Tibial nerve (tissue), 4 donors: ENCODE measurements around the gene AUH. TPM values are rescaled to one million over a fixed set of nuclear protein-coding genes. Genes with fewer than 3 reads are reported as not detected.

ENCODE experiments used
- DNase-seq, 2 donors: peaks; one replicate each; pipeline ENCODE4 v3.0.0-alpha.2; 2019; ENCODE audit warnings: low spot score in 2 of 2
- H3K27ac ChIP-seq, 4 donors: fragments of 200-600 bp; sonication (generic) in 3 of 4; one replicate each; pipeline ENCODE4 v1.5.1; 2017 to 2019; ENCODE audit warnings: mild to moderate bottlenecking in 1 of 4
- H3K27me3 ChIP-seq, 2 donors: fragments of 200-600 bp; sonication (generic) in 1 of 2; one replicate each; pipeline versions ENCODE4 v1.5.1 to v1.6.0; 2017 to 2019
- H3K36me3 ChIP-seq, 3 donors: fragments of 200-600 bp; sonication (generic); one replicate each; pipeline ENCODE4 v1.5.1; 2018 to 2019
- H3K4me1 ChIP-seq, 4 donors: fragments of 200-600 bp; sonication (generic) in 3 of 4; one replicate each; pipeline ENCODE4 v1.5.1; 2017 to 2019
- H3K4me3 ChIP-seq, 4 donors: fragments of 200-600 bp; sonication (generic) in 3 of 4; one replicate each; pipeline ENCODE4 v1.5.1; 2017 to 2019; ENCODE audit warnings: mild to moderate bottlenecking in 1 of 4, moderate library complexity in 1 of 4
- H3K9me3 ChIP-seq, 4 donors: fragments of 200-600 bp; sonication (generic) in 3 of 4; one replicate each; pipeline ENCODE4 v1.5.1; 2017 to 2019
- CTCF ChIP-seq, 5 experiments: fragments of 200-600 bp in 3 of 5; fragments of 450-650 bp in 2 of 5; sonication (generic) in 3 of 5; IDR thresholded peaks; one replicate each; pipeline ENCODE4 v1.5.1; 2016 to 2019; ENCODE audit warnings: antibody characterized with exemption in 5 of 5, mild to moderate bottlenecking in 3 of 5, moderate library complexity in 2 of 5
- EP300 ChIP-seq, 2 donors: sonication (generic); formaldehyde crosslinking; IDR thresholded peaks; one replicate each; pipeline ENCODE4 v1.6.1; 2017; ENCODE audit warnings: antibody characterized with exemption in 2 of 2, mild to moderate bottlenecking in 1 of 2
- POLR2A ChIP-seq, 2 donors: fragments of 450-650 bp; IDR thresholded peaks; one replicate each; pipeline ENCODE4 v1.6.1; 2017; ENCODE audit warnings: antibody characterized with exemption in 2 of 2, mild to moderate bottlenecking in 2 of 2, moderate library complexity in 2 of 2
- WGBS, 2 donors: methylation state at CpG; one replicate each; pipeline ENCODE4 v1.1.5; 2018; 5-methylcytosine and 5-hydroxymethylcytosine counted together
- total RNA-seq, 4 donors: library from RNA; depleted of rRNA; stranded (reverse); fragments of >200 nt; gene quantifications; one replicate each; pipeline ENCODE4 v1.1.0, GENCODE V29; 2016

Gene AUH
- total RNA-seq, 4 donors from 2014 or later, result 40.5 to 70.1 (median 44.9) TPM

GRCh38 chr9:91185193-91185886, 176.4 kb downstream of the AUH start:
- DNase-seq, result peak in 1 of 2 donors; percentile 3
- Histone ChIP-seq H3K9me3 (no peaks in the 10 kb centered on the region), H3K27ac (no peak overlapping the region), H3K4me1 (peaks cover 0 to 5% (median 0%) of the 10 kb centered on the region in 4 donors), H3K4me3 (no peak overlapping the region), H3K36me3 (no peaks in the 10 kb centered on the region), H3K27me3 (no peaks in the 10 kb centered on the region)
- TF ChIP-seq CTCF (IDR thresholded peaks at IDR 0.05) (no peak), EP300 (IDR thresholded peaks at IDR 0.05) (no peak), POLR2A (IDR thresholded peaks at IDR 0.05) (no peak)
- 94 to 98% methylated on average over 10 of the region's 10 CpGs for WGBS, 2 donors

- Histone ChIP-seq H3K4me3 (no peak overlapping the region), H3K27me3 (no peaks in the 10 kb centered on the region), H3K27ac (no peak overlapping the region), H3K36me3 (no peaks in the 10 kb centered on the region), H3K4me1 (peaks cover 0 to 9% (median 1%) of the 10 kb centered on the region in 4 donors), H3K9me3 (no peaks in the 10 kb centered on the region)
- no peak for TF ChIP-seq POLR2A (IDR thresholded peaks at IDR 0.05)
- no peak for DNase-seq
- 86 to 89% methylated on average over 12 of the region's 12 CpGs for WGBS, 2 donors
Measured at GRCh38 chr9:91182429-91183225, 179.1 kb downstream of the AUH start.

- no peak overlapping the region for H3K4me3 ChIP-seq
- H3K27ac ChIP-seq, result no peak overlapping the region
- no peak for DNase-seq
- no peaks in the 10 kb centered on the region for H3K27me3 ChIP-seq
- 72 to 87% methylated on average over 7 to 8 of the region's 8 CpGs for WGBS, 2 donors
- peaks cover 0 to 10% (median 4%) of the 10 kb centered on the region in 4 donors for H3K4me1 ChIP-seq
- TF ChIP-seq CTCF (IDR thresholded peaks at IDR 0.05), result no peak
- no peak for TF ChIP-seq EP300 (IDR thresholded peaks at IDR 0.05)
- no peak for TF ChIP-seq POLR2A (IDR thresholded peaks at IDR 0.05)
- H3K9me3 ChIP-seq, result no peaks in the 10 kb centered on the region
- H3K36me3 ChIP-seq, result no peaks in the 10 kb centered on the region
Measured at GRCh38 chr9:91181541-91181940, 180.2 kb downstream of the AUH start.

GRCh38 chr9:91180930-91181268, 180.8 kb downstream of the AUH start:
- H3K27ac ChIP-seq, result no peak overlapping the region
- WGBS, 2 donors, result 93 to 100% methylated on average over 1 to 3 of the region's 3 CpGs
- H3K4me1 ChIP-seq, result peaks cover 0 to 10% (median 4%) of the 10 kb centered on the region in 4 donors
- TF ChIP-seq EP300 (IDR thresholded peaks at IDR 0.05) (no peak), POLR2A (IDR thresholded peaks at IDR 0.05) (no peak), CTCF (IDR thresholded peaks at IDR 0.05) (no peak)
- H3K9me3 ChIP-seq, result no peaks in the 10 kb centered on the region
- no peaks in the 10 kb centered on the region for H3K27me3 ChIP-seq
- H3K4me3 ChIP-seq, result no peak overlapping the region
- no peak for DNase-seq
- H3K36me3 ChIP-seq, result no peaks in the 10 kb centered on the region

GRCh38 chr9:91180240-91180929, 181.3 kb downstream of the AUH start:
- H3K4me1 ChIP-seq, result peaks cover 0 to 10% (median 4%) of the 10 kb centered on the region in 4 donors
- no peak for DNase-seq
- WGBS, 2 donors, result 91% methylated on average over 11 to 14 of the region's 16 CpGs
- no peak overlapping the region for H3K4me3 ChIP-seq
- no peak overlapping the region for H3K27ac ChIP-seq
- TF ChIP-seq EP300 (IDR thresholded peaks at IDR 0.05) (no peak), CTCF (IDR thresholded peaks at IDR 0.05) (no peak), POLR2A (IDR thresholded peaks at IDR 0.05) (no peak)
- H3K36me3 ChIP-seq, result no peaks in the 10 kb centered on the region
- H3K9me3 ChIP-seq, result peaks cover 0 to 2% (median 0%) of the 10 kb centered on the region in 4 donors
- no peaks in the 10 kb centered on the region for H3K27me3 ChIP-seq
